Osteocyte (in vitro differentiated cells): ENCODE measurements around the gene CA5A. TPM values are rescaled to one million over a fixed set of nuclear protein-coding genes. Genes with fewer than 3 reads are reported as not detected.

ENCODE experiments used
- DNase-seq: peaks from one replicate; pipeline ENCODE4 v3.0.0; 2021; ENCODE audit warnings: mixed read lengths; ENCODE audit not compliant: unreplicated experiment; ENCODE audit errors: extremely low spot score
- H3K27ac Mint-ChIP-seq: one replicate; pipeline ENCODE4 v1.8.0; 2021; ENCODE audit warnings: mild to moderate bottlenecking, mixed read lengths; ENCODE audit not compliant: unreplicated experiment
- H3K27me3 Mint-ChIP-seq: one replicate; pipeline ENCODE4 v1.8.0; 2021; ENCODE audit warnings: mixed read lengths; ENCODE audit not compliant: unreplicated experiment
- H3K36me3 Mint-ChIP-seq: one replicate; pipeline ENCODE4 v1.8.0; 2021; ENCODE audit warnings: mixed read lengths; ENCODE audit not compliant: unreplicated experiment
- H3K4me1 Mint-ChIP-seq: one replicate; pipeline ENCODE4 v1.8.0; 2021; ENCODE audit warnings: mixed read lengths; ENCODE audit not compliant: unreplicated experiment
- H3K4me3 Mint-ChIP-seq: one replicate; pipeline ENCODE4 v1.8.0; 2021; ENCODE audit warnings: mild to moderate bottlenecking, moderate library complexity, mixed read lengths; ENCODE audit not compliant: unreplicated experiment
- H3K9me3 Mint-ChIP-seq: one replicate; pipeline ENCODE4 v1.8.0; 2021; ENCODE audit warnings: mixed read lengths; ENCODE audit not compliant: unreplicated experiment
- CTCF ChIP-seq: fragments of 200-600 bp; sonication (generic); IDR thresholded peaks from 2 replicates; pipeline ENCODE4 v1.5.0; 2021; ENCODE audit warnings: antibody characterized with exemption, mild to moderate bottlenecking, moderate library complexity
- total RNA-seq: library from RNA; stranded (reverse); gene quantifications from 2 replicates; pipeline ENCODE4 v1.2.1, GENCODE V29; 2021

CA5A gene
- total RNA-seq, 1 donor from 2014 or later, result not detected

- no peak for TF ChIP-seq CTCF
- no peak overlapping the region for H3K27ac Mint-ChIP-seq
- no peaks in the 10 kb centered on the region for H3K9me3 Mint-ChIP-seq
- peaks cover 68% of the 10 kb centered on the region for H3K4me1 Mint-ChIP-seq
- H3K27me3 Mint-ChIP-seq, result no peaks in the 10 kb centered on the region
- H3K4me3 Mint-ChIP-seq, result no peak overlapping the region
- H3K36me3 Mint-ChIP-seq, result peaks cover 32% of the 10 kb centered on the region
- no peak for DNase-seq
Observed at GRCh38 chr16:87846705-87847466, 89.4 kb downstream of the CA5A start.

GRCh38 chr16:87845807-87846619 lies 90.3 kb downstream of the CA5A start:
- Mint-ChIP-seq H3K27me3 (no peaks in the 10 kb centered on the region), H3K4me1 (peaks cover 64% of the 10 kb centered on the region), H3K27ac (peak overlapping the region; percentile 23)

GRCh38 chr16:87845213-87845612 lies 91.1 kb downstream of the CA5A start:
- Mint-ChIP-seq H3K9me3 (no peaks in the 10 kb centered on the region), H3K36me3 (peaks cover 29% of the 10 kb centered on the region), H3K4me1 (peaks cover 61% of the 10 kb centered on the region), H3K27ac (no peak overlapping the region), H3K27me3 (no peaks in the 10 kb centered on the region), H3K4me3 (no peak overlapping the region)
- no peak for DNase-seq
- no peak for TF ChIP-seq CTCF

More at GRCh38 chr16:87845807-87846619, 90.3 kb downstream of the CA5A start:
- Mint-ChIP-seq H3K4me3 (no peak overlapping the region), H3K9me3 (no peaks in the 10 kb centered on the region), H3K36me3 (peaks cover 31% of the 10 kb centered on the region)
- TF ChIP-seq CTCF, result no peak
- DNase-seq, result no peak

GRCh38 chr16:87844809-87845208 lies 91.5 kb downstream of the CA5A start:
- no peak for DNase-seq
- peak overlapping the region; percentile 38 for H3K27ac Mint-ChIP-seq
- peaks cover 27% of the 10 kb centered on the region for H3K36me3 Mint-ChIP-seq
- peaks cover 61% of the 10 kb centered on the region for H3K4me1 Mint-ChIP-seq
- H3K4me3 Mint-ChIP-seq, result no peak overlapping the region
- no peak for TF ChIP-seq CTCF
- H3K27me3 Mint-ChIP-seq, result no peaks in the 10 kb centered on the region
- H3K9me3 Mint-ChIP-seq, result no peaks in the 10 kb centered on the region
